ENCODE measurements around the gene EIF3D.

The EIF3D gene

DNA sequence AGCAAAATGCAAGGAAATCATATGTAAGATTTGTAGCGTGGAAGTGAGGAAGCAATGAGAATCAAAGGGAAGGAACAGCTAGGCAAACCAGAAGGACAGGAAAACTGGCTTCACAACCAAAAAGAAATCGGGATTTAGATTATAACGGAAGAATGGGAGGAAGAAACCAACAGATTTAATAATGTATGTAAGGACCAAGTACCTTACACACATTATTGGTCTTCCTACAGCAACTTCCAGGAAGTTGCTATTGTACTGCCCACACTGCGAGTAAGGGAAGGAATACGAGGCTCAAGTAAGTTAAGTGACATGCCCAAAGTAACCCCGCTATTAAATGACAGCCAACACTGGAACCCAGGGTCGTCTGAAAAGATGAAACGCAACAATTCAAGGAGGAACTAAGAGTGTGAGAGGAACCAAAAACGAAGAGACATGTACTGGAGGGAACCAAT, 48.0 kb downstream of the EIF3D start:
- H3K9me3 Mint-ChIP-seq = no peaks in the 10 kb centered on the region
- DNase-seq = no peak
- H3K4me1 Mint-ChIP-seq (ENCODE audit: low read depth in 2 of 2) = peaks cover 13 to 16% of the 10 kb centered on the region in 2 donors
- H3K4me3 Mint-ChIP-seq = peak overlapping the region; percentile 89 to 96
- H3K27me3 Mint-ChIP-seq = no peaks in the 10 kb centered on the region
- peak overlapping the region; percentile 96 to 99 for H3K27ac Mint-ChIP-seq
- H3K36me3 Mint-ChIP-seq (ENCODE audit: insufficient read depth) = peaks cover 43% of the 10 kb centered on the region
- ATAC-seq (replicated peaks) = no peak

DNA sequence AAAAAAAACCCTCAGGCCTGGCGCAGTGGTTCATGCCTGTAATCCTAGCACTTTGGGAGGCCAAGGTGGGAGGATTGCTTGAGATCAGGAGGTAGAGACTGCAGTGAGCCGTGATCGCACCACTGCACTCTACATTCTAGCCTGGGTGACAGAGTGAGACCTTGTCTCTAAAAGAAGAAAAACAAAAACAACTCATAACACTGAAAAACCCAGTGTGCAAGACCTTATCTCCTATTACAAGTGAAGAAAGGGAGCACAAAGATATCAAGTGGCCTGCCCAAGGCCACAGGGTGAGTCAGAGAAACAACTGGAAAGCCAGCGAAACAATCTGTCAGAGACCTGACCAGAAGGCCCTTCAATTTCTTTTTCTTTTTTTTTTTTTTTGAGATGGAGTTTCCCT, 50.0 kb downstream of the EIF3D start:
- no peak for ATAC-seq (replicated peaks)
- peaks cover 13 to 16% of the 10 kb centered on the region in 2 donors for H3K4me1 Mint-ChIP-seq (ENCODE audit: low read depth in 2 of 2)
- peaks cover 56% of the 10 kb centered on the region for H3K36me3 Mint-ChIP-seq (ENCODE audit: insufficient read depth)
- no peak for DNase-seq
- no peak overlapping the region for H3K4me3 Mint-ChIP-seq
- no peak overlapping the region for H3K27ac Mint-ChIP-seq
- no peaks in the 10 kb centered on the region for H3K9me3 Mint-ChIP-seq
- H3K27me3 Mint-ChIP-seq = no peaks in the 10 kb centered on the region

DNA sequence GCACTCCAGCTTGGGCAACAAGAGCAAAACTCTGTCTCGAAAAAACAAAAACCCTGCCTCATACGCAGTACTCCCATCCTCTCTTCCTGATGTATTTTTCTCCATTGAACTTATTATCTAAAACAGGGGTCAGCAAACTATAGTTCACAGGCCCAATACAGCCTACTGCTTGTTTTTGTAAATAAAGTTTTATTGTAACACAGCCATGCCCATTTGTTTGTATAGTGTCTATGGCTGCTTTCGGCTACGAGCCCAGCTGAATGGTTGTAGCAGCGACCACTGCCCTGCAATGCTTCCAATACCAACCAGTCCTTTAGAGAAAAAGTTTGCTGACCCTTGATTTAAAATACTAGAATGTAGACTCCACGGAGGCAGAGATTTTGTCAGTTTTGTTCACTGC, 53.6 kb downstream of the EIF3D start:
- Mint-ChIP-seq H3K36me3 (ENCODE audit: insufficient read depth) (peaks cover 56% of the 10 kb centered on the region), H3K4me3 (no peak overlapping the region), H3K4me1 (ENCODE audit: low read depth in 2 of 2) (peaks cover 3 to 6% of the 10 kb centered on the region in 2 donors), H3K9me3 (no peaks in the 10 kb centered on the region), H3K27me3 (no peaks in the 10 kb centered on the region), H3K27ac (peak overlapping the region in 1 of 2 donors; percentile 31)
- DNase-seq = no peak
- ATAC-seq (replicated peaks) = no peak

DNA sequence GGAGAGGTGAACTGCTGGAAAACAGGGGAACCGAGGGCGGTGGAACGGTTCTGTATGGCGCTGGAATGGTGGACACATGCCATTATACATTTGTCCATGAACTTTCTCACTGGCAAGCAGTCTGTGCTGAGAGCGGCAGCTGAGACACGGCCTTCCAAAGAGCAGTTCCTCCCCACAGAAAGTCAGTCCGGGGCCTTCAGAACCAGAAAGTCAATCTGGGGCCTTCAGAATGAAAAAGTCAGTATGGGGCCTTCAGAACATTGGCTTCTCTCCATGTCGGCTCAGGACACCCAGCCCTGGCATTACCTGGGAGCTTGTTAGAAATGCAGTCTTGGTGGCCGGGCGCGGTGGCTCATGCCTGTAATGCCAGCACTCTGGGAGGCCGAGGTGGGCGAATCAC, 56.3 kb downstream of the EIF3D start:
- no peak overlapping the region for H3K4me3 Mint-ChIP-seq
- no peaks in the 10 kb centered on the region for H3K9me3 Mint-ChIP-seq
- peaks cover 8 to 14% of the 10 kb centered on the region in 2 donors for H3K4me1 Mint-ChIP-seq (ENCODE audit: low read depth in 2 of 2)
- no peak for DNase-seq
- peaks cover 43% of the 10 kb centered on the region for H3K36me3 Mint-ChIP-seq (ENCODE audit: insufficient read depth)
- no peaks in the 10 kb centered on the region for H3K27me3 Mint-ChIP-seq
- ATAC-seq (replicated peaks) = no peak
- no peak overlapping the region for H3K27ac Mint-ChIP-seq

DNA sequence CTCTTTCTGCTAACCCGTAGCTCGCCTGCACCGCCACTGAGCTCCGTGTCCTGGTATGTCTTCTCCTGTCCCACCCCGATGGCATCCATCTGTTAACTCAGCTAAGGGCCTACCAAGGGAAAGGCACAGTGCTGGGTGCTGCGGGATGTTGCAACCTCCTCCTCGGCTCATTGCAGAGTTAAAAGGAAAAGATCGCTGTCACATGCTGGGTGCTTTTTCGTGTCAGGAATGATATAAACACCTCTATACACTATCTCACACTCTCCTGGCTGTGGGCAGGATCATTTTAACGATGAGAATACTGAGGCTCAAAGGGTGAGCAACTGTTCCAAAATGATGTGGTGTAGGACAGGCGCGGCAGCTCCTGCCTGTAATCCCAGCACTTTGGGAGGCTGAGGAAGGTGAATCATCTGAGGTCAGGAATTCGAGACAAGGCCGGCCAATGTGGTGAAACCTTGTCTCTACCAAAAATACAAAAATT, 57.6 kb downstream of the EIF3D start:
- H3K36me3 Mint-ChIP-seq (ENCODE audit: insufficient read depth) = peaks cover 33% of the 10 kb centered on the region
- no peak overlapping the region for H3K27ac Mint-ChIP-seq
- DNase-seq (no peak), ATAC-seq (replicated peaks) (no peak)
- no peaks in the 10 kb centered on the region for H3K9me3 Mint-ChIP-seq
- H3K4me1 Mint-ChIP-seq (ENCODE audit: low read depth in 2 of 2) = peaks cover 11 to 15% of the 10 kb centered on the region in 2 donors
- H3K4me3 Mint-ChIP-seq = no peak overlapping the region
- no peaks in the 10 kb centered on the region for H3K27me3 Mint-ChIP-seq

DNA sequence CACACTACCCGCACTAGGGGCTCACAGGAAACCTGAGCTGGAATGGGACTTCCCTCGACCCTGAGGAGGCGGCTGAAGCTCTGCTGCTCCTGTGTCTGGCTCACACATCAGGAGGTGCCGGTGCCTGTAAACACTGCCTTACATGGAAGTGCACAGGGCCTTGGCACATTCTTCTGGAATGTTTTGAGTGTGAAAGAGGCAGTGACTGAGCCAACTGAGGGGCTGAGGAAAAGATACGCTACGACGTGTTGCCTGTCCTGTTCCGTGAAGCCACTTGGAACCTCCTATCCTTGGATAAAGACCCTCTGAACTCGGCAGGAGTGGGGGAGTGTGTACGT, 58.0 kb downstream of the EIF3D start:
- H3K4me3 Mint-ChIP-seq = no peak overlapping the region
- DNase-seq (no peak), ATAC-seq (replicated peaks) (no peak)
- no peak overlapping the region for H3K27ac Mint-ChIP-seq
- H3K27me3 Mint-ChIP-seq = no peaks in the 10 kb centered on the region
- H3K9me3 Mint-ChIP-seq = no peaks in the 10 kb centered on the region
- peaks cover 33% of the 10 kb centered on the region for H3K36me3 Mint-ChIP-seq (ENCODE audit: insufficient read depth)
- H3K4me1 Mint-ChIP-seq (ENCODE audit: low read depth in 2 of 2) = peaks cover 11 to 19% of the 10 kb centered on the region in 2 donors

DNA sequence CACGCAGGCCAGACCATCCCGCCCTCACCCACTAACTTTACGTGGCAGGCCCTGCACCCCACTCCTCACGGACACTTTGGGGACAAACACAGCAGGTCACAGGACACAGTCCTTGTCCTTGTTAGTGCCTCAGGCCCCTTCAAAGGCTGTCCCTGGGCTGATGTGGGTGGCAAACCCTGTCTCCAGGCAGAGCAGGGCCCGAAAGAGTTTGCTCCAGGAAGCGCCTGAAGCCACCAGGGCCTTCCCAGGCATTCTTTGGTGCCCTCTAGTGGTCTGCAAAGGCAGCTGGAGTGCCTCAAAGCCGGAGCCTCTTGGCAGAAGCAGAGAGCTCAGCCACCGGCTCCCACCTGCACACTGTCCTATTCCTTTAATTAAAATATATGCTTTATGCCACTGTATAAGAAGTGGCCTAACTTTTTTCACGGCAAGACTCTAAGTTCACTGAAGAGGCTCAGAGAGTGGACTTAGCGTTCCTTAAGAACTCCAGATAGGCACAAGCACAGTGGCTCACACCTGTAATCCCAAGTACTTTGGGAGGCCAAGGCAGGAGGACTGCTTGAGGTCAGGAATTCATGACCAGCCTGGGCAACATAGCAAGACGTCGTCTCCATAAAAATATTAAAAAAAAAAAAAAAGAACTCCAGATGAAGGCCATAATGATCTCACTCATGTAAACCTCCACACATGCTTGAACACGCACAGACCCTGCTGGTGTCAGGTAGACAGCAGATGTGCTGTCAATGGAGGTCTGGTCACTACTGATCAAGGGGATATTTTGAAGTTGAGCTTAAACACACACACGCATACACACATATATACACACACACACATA, 58.6 kb downstream of the EIF3D start:
- peaks cover 11 to 19% of the 10 kb centered on the region in 2 donors for H3K4me1 Mint-ChIP-seq (ENCODE audit: low read depth in 2 of 2)

DNA sequence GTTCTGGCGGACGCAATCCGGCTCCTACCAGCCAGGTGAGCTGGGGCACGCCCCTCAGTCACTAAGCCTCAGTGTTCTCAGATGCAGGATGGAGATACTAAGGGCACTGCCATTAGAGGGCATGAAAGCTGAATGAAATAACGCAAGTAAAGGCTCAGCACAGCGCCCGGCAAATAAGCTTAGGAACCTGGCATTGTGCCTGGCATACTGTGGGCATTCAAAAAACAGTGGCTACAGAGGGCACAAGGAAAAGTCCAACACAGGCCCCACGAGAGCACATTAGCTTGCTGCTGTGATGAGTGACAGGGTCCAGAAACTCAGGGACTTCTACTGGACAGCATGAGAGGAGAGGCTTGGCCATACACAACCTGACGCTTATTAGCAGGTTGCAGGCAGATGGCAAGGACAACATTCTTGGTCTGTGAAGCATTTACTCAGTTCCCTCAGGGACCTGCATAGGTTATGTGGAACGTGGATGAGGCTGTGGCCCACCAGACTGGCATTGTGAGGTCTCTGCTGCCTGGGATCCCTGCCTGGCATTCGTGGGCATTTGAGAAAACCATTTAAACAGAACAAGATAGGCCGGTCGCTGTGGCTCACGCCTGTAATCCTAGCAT, 59.8 kb downstream of the EIF3D start:
- H3K4me1 Mint-ChIP-seq (ENCODE audit: low read depth in 2 of 2) = peaks cover 11 to 19% of the 10 kb centered on the region in 2 donors
- ATAC-seq (replicated peaks) = no peak
- no peaks in the 10 kb centered on the region for H3K27me3 Mint-ChIP-seq
- no peak for DNase-seq
- H3K27ac Mint-ChIP-seq = peak overlapping the region in 1 of 2 donors; percentile 79
- no peak overlapping the region for H3K4me3 Mint-ChIP-seq
- peaks cover 19% of the 10 kb centered on the region for H3K36me3 Mint-ChIP-seq (ENCODE audit: insufficient read depth)
- H3K9me3 Mint-ChIP-seq = no peaks in the 10 kb centered on the region

More for the DNA sequence above, 58.6 kb downstream of the EIF3D start:
- H3K9me3 Mint-ChIP-seq = no peaks in the 10 kb centered on the region
- DNase-seq (peak; percentile 80 to 82 (median 82)), ATAC-seq (replicated peaks) (peak; percentile 98)
- peaks cover 27% of the 10 kb centered on the region for H3K36me3 Mint-ChIP-seq (ENCODE audit: insufficient read depth)
- H3K4me3 Mint-ChIP-seq = no peak overlapping the region
- peak overlapping the region in 1 of 2 donors; percentile 79 for H3K27ac Mint-ChIP-seq
- no peaks in the 10 kb centered on the region for H3K27me3 Mint-ChIP-seq

DNA sequence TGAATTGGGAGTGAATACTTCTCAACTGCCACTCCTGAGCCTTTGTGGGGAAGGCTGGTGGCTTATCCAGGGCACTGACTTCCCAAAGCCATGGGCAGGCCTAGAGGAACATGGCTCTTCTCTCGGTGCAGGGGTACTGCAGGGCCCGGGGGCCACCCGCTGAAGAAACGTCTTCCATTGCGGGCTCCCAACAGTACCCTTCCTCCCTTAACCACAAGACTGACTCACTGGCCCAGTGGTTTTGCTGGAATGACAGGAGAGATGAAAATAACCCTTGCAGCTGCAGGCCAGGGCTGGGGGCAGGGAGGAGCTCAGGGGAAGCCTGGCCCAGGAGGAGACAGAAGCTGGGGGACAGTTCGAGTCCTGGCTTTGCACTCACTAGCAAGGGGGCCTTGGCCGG, 61.0 kb downstream of the EIF3D start:
- H3K27me3 Mint-ChIP-seq = no peaks in the 10 kb centered on the region
- peaks cover 19% of the 10 kb centered on the region for H3K36me3 Mint-ChIP-seq (ENCODE audit: insufficient read depth)
- H3K9me3 Mint-ChIP-seq = no peaks in the 10 kb centered on the region
- DNase-seq = no peak
- no peak overlapping the region for H3K4me3 Mint-ChIP-seq
- no peak for ATAC-seq (replicated peaks)
- no peak overlapping the region for H3K27ac Mint-ChIP-seq
- H3K4me1 Mint-ChIP-seq (ENCODE audit: low read depth in 2 of 2) = peaks cover 11 to 19% of the 10 kb centered on the region in 2 donors

DNA sequence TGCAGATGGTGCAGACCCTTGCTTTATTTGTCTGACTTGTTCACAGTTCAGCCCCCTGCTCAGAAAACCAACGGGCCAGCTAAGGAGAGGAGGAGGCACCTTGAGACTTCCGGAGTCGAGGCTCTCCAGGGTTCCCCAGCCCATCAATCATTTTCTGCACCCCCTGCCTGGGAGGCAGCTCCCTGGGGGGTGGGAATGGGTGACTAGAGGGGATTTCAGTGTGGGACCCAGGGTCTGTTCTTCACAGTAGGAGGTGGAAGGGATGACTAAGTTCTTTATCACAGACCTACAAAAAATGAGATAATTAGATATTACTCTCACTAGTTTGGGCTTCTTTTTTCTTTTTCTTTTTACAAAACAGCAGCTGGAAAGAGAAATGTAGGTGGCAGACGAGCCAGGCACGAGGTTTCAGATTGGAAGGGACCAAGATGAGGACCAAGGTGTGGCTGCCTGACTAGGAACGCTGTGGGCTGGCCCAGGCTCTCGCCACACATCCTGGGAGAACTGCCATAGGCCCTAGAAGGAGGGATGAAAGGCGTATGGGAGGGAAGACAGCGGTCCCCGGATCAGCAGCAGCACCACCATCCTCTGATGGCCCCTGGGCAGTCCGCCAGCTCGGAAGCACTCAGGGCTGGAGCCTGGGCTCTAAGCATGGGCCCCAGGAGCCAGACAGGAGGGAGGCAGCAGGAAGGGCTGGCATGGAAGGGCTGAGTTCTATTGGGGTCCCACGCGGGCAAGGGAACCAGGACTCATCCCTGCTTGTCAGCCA, 61.7 kb downstream of the EIF3D start:
- DNase-seq (no peak), ATAC-seq (replicated peaks) (no peak)
- Mint-ChIP-seq H3K4me1 (ENCODE audit: low read depth in 2 of 2) (peaks cover 11 to 20% of the 10 kb centered on the region in 2 donors), H3K4me3 (no peak overlapping the region), H3K36me3 (ENCODE audit: insufficient read depth) (peaks cover 16% of the 10 kb centered on the region), H3K9me3 (no peaks in the 10 kb centered on the region), H3K27me3 (no peaks in the 10 kb centered on the region), H3K27ac (peak overlapping the region; percentile 67 to 85)

DNA sequence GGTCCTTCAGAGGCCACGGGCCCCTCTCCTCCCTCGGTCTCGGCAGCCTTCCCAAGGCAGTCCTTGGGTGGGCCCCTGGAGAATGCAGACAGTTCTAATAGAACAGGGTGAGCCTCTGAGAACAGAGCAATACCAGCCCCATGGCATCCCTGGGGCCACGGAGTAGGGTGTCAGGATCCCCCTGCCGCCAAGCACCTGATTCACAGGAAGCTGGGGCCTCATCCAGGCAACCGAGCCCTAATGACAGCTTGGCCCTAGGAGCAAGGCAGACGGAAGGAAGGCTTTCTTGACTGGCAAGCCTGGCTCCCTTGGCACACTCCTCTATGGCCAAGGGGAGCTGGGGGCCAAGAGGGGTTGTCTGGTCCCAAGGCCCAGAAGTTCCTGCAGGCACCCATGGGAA, 62.7 kb downstream of the EIF3D start:
- Mint-ChIP-seq H3K36me3 (ENCODE audit: insufficient read depth) (peaks cover 9% of the 10 kb centered on the region), H3K4me3 (no peak overlapping the region), H3K27ac (peak overlapping the region in 1 of 2 donors; percentile 85), H3K4me1 (ENCODE audit: low read depth in 2 of 2) (peaks cover 11 to 22% of the 10 kb centered on the region in 2 donors), H3K9me3 (no peaks in the 10 kb centered on the region), H3K27me3 (no peaks in the 10 kb centered on the region)
- ATAC-seq (replicated peaks) (no peak), DNase-seq (no peak)

DNA sequence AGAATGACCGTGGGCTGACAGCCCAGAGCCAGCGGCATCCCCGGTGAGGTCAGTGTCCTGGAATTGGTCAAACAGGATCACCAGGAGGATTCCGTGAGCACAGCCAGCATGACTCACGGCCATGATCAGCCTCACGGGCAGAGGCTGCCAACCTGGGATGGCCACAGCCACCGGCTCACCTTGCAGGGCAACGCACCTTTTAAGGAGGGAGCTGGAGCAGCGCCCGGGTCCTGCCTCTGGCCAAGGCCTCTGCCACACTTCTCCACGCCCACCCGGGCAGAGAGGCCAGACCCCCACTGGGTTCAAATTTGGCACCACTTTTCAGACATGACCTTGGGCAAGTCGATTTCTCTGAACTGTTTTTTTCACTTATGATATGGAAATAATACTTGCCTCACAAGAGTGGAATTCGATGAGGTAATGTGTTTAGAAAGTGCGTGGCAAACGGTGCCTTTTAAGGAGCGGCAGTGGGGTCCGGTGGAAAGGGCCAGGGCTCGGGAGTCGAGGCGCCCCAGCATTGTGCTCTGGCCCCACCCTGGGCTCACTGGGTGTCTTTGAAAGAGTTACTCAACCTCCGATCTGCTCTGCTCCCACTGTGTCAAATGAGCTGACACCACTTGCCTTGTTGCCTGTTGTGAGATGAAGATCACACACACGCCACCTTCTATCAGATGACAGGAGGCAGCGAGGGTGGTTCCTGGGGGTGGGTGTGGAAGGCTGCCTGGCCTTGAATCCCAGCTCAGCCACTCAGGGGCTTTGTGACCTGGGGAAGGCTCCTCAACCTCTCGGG, 63.5 kb downstream of the EIF3D start:
- ATAC-seq (replicated peaks) (no peak), DNase-seq (no peak)
- no peaks in the 10 kb centered on the region for H3K9me3 Mint-ChIP-seq
- no peaks in the 10 kb centered on the region for H3K27me3 Mint-ChIP-seq
- H3K36me3 Mint-ChIP-seq (ENCODE audit: insufficient read depth) = peaks cover 12% of the 10 kb centered on the region
- H3K4me3 Mint-ChIP-seq = no peak overlapping the region
- H3K27ac Mint-ChIP-seq = no peak overlapping the region
- peaks cover 10 to 23% of the 10 kb centered on the region in 2 donors for H3K4me1 Mint-ChIP-seq (ENCODE audit: low read depth in 2 of 2)

Data from effector memory CD8-positive, alpha-beta T cell (primary cell).